Skin epidermis (tissue), 12 donors: ENCODE data around the gene LSM4.
A peak's percentile ranks its signal among the peaks of the same experiment; 100 is the strongest.

ENCODE experiments used
- H3K27ac ChIP-seq, 21 experiments: fragments of 200-600 bp; sonication (generic) in 11 of 21; one replicate each; pipeline ENCODE4 v1.5.0; 2020; ENCODE audit warnings: mild to moderate bottlenecking in 3 of 21, inconsistent platforms in 2 of 21, moderate library complexity in 2 of 21
- H3K4me3 ChIP-seq, 7 experiments: fragments of 200-600 bp; sonication (generic) in 2 of 7; one replicate each; pipeline ENCODE4 v1.5.0; 2020; ENCODE audit warnings: inconsistent platforms in 2 of 7, mild to moderate bottlenecking in 2 of 7, moderate library complexity in 1 of 7

LSM4 gene

DNA sequence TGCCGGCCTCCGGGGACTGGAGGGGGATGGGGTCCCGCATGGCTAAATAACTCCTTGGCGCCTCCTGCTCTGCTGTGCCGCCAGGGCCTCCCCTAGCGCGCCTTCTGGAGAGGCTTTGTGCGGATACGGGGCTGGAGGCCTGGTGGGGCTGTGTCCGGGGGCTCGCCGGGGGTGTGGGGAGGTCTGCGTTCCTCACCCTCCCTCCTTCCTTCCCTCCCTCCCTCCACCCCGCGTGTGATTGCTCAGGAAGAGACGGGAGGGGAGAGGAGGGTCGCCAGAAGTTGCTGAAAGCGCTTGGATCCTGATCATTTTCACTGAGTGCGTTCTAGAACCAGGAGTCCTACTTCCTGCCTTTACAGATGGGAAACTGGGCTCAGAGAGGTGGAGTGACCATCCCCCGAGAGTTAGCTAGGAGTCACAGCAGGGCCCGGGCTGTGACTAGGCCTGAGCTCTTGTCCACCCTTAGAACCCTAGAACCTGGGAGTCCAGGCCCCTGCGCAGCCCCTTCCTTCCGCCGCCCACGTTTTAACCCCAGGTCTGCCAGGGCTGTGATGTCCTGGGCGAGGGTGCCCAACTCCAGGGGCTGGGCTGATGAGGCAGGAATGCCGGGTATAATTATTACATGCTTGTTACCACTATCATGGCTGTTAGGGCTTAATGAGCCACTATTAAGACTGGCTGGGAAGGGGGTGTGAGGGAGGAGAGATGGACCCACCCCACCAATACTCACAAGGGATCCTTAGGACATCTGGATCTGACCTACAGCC is 40.7 kb downstream of the LSM4 start:
- Histone ChIP-seq H3K4me3 (peak overlapping the region; percentile 19 to 95 (median 38)), H3K27ac (peak overlapping the region; percentile 87 to 100 (median 98))

DNA sequence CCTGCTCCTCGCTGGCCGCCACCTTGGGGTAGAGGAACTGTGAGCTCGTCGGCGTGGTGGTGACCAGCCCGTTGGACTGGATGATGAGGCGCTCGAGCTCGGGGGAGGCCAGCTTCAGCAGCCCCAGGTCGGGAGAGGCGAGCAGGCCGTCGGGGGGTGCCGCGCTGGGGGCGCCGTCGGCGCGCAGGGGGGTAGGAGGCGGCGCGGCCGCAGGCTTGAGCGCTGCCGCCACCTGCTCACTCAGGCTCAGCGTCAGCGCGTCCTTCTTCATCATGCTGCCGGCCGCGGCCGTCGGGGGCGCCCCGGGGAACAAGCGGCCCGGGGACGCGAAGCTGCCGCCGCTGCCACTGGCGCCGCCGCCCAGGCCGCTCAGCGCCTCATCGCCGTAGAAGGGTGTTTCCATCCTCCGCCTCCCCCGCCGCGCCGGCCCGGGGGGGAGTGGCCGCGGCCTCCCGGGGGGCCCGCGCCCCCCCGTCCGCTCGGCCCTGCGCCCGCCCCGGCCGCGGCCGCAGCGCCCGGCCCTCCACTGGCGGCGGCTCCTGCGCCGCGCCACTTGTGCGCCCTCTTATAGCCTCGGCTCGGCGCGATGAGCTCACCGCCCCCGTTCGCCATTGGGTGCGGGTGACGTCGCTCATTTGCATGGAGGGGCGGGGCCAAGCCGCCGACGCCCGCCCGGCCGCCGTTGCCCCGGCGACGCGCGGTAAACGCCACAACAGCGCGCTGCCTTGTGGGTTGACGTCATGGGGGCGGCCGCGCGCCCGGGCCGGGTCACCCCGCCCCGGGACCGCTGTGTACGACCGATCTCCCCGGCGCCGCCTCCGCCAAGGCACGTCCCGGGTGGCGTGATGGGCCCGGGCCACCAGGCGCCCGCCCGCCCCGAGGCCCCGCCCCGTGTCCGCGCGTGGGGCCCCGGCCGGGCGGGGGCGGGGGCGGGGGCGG is 41.5 kb downstream of the LSM4 start, which contains the start of gene JUND:
Gene JUND, minus strand, starts transcription at position 541 of the 939 bp plus-strand sequence. Its CDS starts 138 bp downstream, at position 403.
- Histone ChIP-seq H3K4me3 (peak within 1 kb of the TSS; percentile 73 to 96 (median 92)), H3K27ac (peak within 1 kb of the TSS; percentile 94 to 100 (median 99))

GRCh38 chr19:18280247-18281081 is 42.4 kb downstream of the LSM4 start:
- H3K4me3 ChIP-seq: peak overlapping the region; percentile 73 to 96 (median 92)
- H3K27ac ChIP-seq: peak overlapping the region; percentile 94 to 100 (median 98)

DNA sequence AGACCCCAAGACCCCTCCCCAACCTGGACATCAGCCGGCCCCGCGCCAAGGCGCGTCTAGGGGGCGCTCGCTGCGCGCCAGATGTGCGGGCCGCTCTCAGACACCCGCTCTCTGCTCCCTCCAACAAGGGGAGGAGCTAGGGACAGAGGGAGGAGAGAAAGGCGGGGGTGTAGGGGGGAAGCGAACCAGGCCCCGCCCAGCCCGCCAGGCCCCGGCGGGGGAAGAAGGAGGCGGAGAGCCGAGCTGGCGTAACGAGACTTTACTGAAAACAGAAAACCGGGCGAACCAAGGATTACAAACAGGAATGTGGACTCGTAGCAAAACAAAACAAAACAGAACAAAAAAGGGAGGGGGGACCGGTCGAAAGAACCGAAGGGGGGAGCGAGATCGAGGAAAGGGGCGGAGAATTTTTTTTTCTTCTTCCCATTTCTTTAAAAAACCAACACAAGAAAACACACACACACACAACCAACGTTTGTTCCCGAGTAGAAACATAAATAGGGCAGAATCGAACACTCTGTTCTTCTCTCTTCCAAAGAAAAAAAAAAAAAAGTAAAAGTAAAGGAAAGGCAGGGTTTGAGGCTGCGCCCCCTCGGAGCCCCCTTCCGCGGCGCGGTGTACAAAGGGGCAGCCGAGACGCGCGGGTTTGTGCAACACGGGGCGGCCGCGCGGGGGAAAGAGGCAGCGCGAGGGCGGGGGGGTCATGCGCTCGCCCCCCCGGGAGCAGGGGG is 43.2 kb downstream of the LSM4 start:
- H3K4me3 ChIP-seq: peak overlapping the region; percentile 73 to 96 (median 92)
- peak overlapping the region; percentile 94 to 100 (median 98) for H3K27ac ChIP-seq

DNA sequence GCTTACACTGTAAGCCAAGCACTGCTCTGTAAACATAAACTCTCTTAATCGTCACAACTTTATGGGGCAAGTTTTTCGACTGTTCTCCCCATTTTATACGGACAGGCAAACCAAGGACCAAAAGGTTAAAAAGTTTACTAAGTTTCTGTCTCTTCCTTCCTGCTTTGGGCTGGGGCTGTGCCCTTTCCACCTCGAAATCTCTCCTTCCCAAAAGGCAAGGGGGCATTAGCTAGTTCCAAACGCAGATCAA is 43.7 kb downstream of the LSM4 start:
- H3K27ac ChIP-seq: peak overlapping the region in 18 of 21 experiments; percentile 74 to 100 (median 98)
- H3K4me3 ChIP-seq: peak overlapping the region; percentile 73 to 96 (median 92)

DNA sequence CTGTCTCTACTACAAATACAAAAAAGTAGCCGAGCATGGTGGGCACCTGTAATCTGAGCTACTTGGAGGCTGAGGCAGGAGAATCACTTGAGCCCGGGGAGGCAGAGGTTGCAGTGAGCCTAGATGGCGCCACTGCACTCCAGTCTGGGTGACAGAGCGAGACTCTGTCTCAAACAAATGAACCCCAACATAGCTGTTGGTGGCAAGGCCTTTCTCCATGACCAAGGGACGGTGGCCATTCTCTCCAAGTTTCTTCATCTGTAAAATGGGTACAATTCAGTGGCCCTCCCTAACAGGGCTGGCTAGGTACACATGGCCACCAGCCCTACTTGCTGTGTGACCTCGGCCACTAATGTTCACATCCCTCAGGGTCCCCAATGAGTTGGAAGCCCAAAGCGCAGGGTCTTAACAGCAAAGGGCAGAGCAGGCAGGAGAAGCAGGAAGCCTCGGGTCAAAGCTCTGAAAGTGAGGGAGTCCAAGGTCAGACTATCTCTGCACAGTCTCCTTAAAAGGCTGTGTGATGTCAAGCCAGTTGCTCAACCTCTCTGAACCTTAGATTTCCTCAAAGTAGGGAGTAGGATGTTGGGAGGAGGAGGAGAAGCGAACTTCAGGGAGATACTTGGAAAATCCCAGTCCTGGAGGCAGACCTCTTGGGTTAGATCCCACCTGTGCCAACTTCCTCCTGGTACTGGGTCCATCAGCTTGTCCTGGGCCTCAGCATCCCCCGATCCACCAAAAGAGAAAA is 44.2 kb downstream of the LSM4 start:
- Histone ChIP-seq H3K4me3 (peak overlapping the region; percentile 73 to 96 (median 92)), H3K27ac (peak overlapping the region in 18 of 21 experiments; percentile 74 to 100 (median 98))

- Histone ChIP-seq H3K27ac (peak overlapping the region in 10 of 21 experiments; percentile 1 to 65 (median 38)), H3K4me3 (no peak overlapping the region)
These were observed 48.0 kb downstream of the LSM4 start for GRCh38 chr19:18274781-18275356.

DNA sequence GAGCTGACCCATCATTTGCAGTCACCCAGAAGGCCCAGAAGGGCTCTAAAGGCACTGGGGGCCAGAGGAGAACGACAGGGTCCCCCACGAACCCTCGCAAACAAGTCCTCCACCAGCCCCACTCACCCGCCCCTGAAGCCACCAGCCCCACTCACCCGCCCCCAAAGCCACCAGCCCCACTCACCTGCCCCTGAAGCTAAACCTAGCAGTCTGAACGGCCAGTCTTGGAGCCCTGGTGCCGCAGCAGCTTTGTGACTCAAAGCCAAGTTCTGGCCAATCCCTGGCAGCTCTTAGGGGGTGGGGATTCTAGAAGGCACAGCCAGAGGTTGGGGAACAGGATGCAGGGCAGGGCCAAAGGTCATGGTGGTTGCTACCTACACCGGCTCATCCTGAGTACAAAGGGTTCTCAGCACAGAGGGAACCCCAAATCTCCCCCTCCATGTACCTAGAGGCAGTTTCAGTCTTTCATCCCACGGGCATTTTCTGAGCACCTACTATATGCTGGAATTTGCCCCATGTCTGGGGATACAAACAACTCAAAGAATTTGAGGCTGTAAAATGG is 48.6 kb downstream of the LSM4 start, which contains the start of gene IQCN:
Gene IQCN, minus strand, starts transcription at position 234 of the 562 bp plus-strand sequence. CDS start 4,974 bp downstream, outside the sequence.
- Histone ChIP-seq H3K27ac (peak within 1 kb of the TSS in 10 of 21 experiments; percentile 1 to 65 (median 38)), H3K4me3 (no peak within 1 kb of the TSS)

DNA sequence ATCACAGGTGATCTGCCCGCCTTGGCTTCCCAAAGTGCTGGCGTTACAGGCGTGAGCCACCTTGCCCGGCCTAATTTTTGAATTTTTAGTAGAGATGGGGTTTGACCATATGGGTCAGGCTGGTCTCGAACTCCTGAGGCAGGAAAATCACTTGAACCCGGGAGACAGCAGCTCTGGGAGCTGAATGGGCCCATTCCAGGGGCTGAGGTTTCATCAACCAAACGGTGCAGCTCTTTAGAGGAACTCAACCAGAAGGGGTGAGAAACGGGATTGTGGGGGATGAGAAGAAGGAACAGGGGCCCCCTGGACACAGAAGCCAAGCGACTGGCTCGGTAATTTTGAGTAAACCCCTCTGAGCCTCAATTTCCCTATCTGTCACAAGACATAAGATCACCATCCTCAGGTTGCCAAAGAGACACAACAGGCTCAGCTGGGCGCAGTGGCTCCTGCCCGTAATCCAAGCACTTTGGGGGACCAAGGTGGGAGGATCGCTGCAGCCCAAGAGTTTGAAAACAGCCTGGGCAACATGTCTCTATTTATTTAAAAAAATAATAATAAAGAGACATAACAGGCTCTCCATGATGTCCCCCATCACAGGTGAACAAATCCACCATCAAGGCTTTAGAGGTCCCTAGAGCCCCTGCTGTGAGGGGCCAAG is 49.2 kb downstream of the LSM4 start:
- H3K27ac ChIP-seq: peak overlapping the region in 4 of 21 experiments; percentile 17 to 62 (median 42)

GRCh38 chr19:18271433-18271841 is 51.4 kb downstream of the LSM4 start:
- Histone ChIP-seq H3K27ac (no peak overlapping the region), H3K4me3 (no peak overlapping the region)

More for the DNA sequence above, 49.2 kb downstream of the LSM4 start:
- no peak overlapping the region for H3K4me3 ChIP-seq

DNA sequence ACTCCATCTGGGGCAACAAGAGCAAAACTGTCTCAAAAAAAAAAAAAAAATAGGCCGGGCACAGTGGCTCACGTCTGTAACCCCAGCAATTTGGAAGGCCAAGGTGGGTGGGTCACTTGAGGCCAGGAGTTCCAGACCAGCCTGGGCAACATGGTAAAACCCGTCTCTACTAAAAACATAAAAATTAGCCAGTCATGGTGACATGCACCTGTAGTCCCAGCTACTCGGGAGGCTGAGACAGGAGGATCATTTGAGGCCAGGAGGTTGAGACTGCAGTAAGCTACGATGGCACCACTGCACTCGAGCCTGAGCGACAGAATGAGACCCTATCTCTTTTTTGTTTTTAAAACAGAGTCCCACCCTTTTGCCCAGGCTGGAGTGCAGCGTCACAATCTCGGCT is 52.5 kb downstream of the LSM4 start:
- H3K4me3 ChIP-seq: no peak overlapping the region
- no peak overlapping the region for H3K27ac ChIP-seq

- no peak overlapping the region for H3K4me3 ChIP-seq
These were observed 53.7 kb downstream of the LSM4 start for GRCh38 chr19:18269070-18269723.

DNA sequence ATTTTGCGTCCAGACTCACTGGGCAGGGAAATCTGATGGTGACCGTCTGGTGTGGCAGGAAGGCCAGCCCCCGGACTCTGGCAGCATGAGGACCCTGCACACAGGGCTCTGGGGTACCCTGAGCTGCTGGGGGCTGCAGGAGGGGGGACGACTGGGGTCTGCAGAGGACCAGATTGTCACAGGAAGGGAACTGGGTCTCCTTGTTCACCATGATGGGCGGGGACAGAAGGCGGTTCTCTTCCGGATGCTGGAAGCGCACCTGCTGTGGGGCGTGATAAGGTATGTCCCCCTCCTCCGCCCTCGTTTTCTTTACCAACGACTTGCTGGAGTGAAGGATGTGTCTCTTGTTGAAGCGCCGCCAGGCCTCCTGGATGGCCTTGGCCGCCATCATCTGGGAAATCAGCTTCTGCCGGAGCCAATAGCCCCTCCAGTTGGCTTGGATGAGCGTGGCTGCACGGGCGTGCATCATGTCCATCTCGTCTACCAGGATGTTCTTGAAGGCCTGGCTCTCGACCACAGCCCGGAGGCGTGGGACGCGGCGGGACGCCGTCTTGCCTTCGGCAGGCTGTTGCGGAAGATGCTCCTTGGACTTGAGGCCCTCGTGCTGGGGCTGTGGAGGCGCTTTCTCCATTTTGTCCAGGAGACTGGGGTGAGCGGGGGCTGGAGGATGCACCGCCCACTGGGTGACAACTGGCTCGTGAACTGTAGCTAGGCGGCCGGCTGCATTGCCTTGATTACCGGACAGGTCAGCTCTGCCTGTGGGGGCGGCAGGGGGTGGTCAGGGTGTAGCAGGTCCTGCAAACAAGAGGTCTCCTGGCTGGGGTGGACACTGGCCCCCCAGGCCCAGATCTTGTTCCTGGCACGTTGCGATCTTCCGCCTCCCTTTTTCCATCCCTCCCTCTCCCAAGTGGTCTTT is 55.8 kb downstream of the LSM4 start:
- no peak overlapping the region for H3K27ac ChIP-seq
- no peak overlapping the region for H3K4me3 ChIP-seq

More at GRCh38 chr19:18269070-18269723, 53.7 kb downstream of the LSM4 start:
- H3K27ac ChIP-seq: no peak overlapping the region

DNA sequence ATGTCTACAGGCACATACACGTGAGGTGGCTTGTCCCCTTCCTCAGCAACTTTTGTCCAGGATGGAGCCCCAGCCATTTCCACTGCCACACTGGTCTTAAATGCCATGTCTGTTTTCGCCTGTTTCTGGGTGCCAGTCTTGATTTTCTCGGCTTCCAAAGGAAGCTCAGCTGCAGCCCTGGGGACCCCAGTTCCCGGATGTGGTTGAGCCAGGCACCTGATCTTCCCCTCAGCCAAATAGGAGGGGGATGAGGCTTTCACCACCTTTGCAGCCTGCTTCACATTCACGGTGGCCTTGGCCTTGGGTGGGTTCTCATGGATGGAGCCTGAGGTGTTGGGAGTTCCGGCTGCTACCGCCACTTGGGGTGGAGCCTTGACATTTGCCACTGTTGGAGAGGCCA is 57.3 kb downstream of the LSM4 start:
- H3K27ac ChIP-seq: no peak overlapping the region
- no peak overlapping the region for H3K4me3 ChIP-seq

DNA sequence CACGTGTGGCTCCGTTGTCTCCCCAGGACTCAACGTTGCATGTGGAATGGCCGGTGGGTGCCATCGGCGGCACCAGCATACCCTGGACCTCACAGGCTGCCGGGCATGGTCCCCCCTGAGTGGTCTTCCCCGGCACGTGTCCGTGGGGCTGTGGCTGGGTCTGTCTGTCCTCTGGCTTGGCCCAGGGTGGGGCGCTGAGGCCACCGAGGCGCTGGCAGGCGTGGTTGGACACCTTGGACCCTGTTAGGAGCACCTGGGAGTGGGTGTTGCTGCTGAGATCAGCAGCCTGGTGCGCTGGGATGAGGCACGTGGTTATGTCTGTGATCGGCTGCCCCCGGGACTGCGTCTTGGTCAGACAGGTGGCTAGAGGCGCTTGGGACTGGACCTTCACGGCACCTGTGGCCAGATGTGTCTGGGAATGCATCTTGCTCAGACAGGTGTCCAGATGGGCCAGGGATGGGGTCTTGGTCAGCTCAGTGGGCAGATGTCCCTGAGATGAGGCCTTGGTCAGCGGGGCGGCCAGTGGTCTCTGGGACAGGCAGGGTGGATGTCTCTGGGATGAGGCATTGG is 57.8 kb downstream of the LSM4 start:
- Histone ChIP-seq H3K4me3 (no peak overlapping the region), H3K27ac (no peak overlapping the region)
